Sigmoid colon (tissue), 4 donors: ENCODE results near the gene SERTAD3.

Source experiments
- CTCF ChIP-seq, 4 experiments: fragments of 450-650 bp in 3 of 4; fragments of 200-600 bp in 1 of 4; IDR thresholded peaks; one replicate each; pipeline ENCODE4 v1.5.1; 2016 to 2019; ENCODE audit warnings: antibody characterized with exemption in 4 of 4, mild to moderate bottlenecking in 3 of 4, moderate library complexity in 2 of 4
- EP300 ChIP-seq, 4 donors: sonication (generic); formaldehyde crosslinking; IDR thresholded peaks; one replicate each; pipeline ENCODE4 v1.6.1; 2017; ENCODE audit warnings: antibody characterized with exemption in 4 of 4
- POLR2A ChIP-seq, 2 donors: fragments of 450-650 bp; IDR thresholded peaks; one replicate each; pipeline ENCODE4 v1.6.1; 2016; ENCODE audit warnings: antibody characterized with exemption in 2 of 2, mild to moderate bottlenecking in 2 of 2, moderate library complexity in 2 of 2

- no peak for TF ChIP-seq EP300 (IDR thresholded peaks at IDR 0.05)
- no peak for TF ChIP-seq CTCF (IDR thresholded peaks at IDR 0.05)
- TF ChIP-seq POLR2A (IDR thresholded peaks at IDR 0.05), result no peak
Measured at GRCh38 chr19:40471111-40471510, 27.0 kb upstream of the SERTAD3 start.
